Vagina (tissue), 2 donors: ENCODE data around the gene MTHFD1L. TPM values are rescaled to one million over a fixed set of nuclear protein-coding genes. Genes with fewer than 3 reads are reported as not detected.
"Not testable (repeated sequence)": the region's sequence is repeated elsewhere in the genome, so short reads cannot be mapped to it uniquely, and the experiment has no call there.

Source experiments
- DNase-seq, 2 donors: peaks; one replicate each; pipeline ENCODE4 v3.0.0-alpha.2; 2017; ENCODE audit errors: extremely low spot score in 2 of 2
- H3K27ac ChIP-seq: fragments of 200-600 bp; sonication (generic); one replicate; pipeline ENCODE4 v1.5.1; 2019
- H3K27me3 ChIP-seq: fragments of 200-600 bp; sonication (generic); one replicate; pipeline ENCODE4 v1.5.1; 2019
- H3K36me3 ChIP-seq, 2 donors: fragments of 200-600 bp; sonication (generic); one replicate each; pipeline ENCODE4 v1.5.1; 2017 to 2019
- H3K4me1 ChIP-seq: fragments of 200-600 bp; sonication (generic); one replicate; pipeline ENCODE4 v1.5.1; 2019
- H3K4me3 ChIP-seq, 2 donors: fragments of 200-600 bp; sonication (generic); 1 replicate in 1 of 2; 2 replicates in 1 of 2; pipeline ENCODE4 v1.5.1; 2016 to 2019
- H3K9me3 ChIP-seq: fragments of 200-600 bp; sonication (generic); one replicate; pipeline ENCODE4 v1.5.1; 2019
- CTCF ChIP-seq, 3 experiments: fragments of 450-650 bp in 2 of 3; fragments of 200-600 bp in 1 of 3; sonication (generic) in 1 of 3; IDR thresholded peaks; one replicate each; pipeline ENCODE4 v1.5.1; 2017 to 2019; ENCODE audit warnings: antibody characterized with exemption in 3 of 3, mild to moderate bottlenecking in 2 of 3, moderate library complexity in 2 of 3
- POLR2A ChIP-seq, 2 donors: fragments of 450-650 bp; IDR thresholded peaks; one replicate each; pipeline ENCODE4 v1.6.1; 2017; ENCODE audit warnings: antibody characterized with exemption in 2 of 2, mild to moderate bottlenecking in 2 of 2, moderate library complexity in 2 of 2
- POLR2AphosphoS5 ChIP-seq, 2 donors: sonication (generic); formaldehyde crosslinking; IDR thresholded peaks; one replicate each; pipeline ENCODE4 v1.9.0; 2017; ENCODE audit warnings: antibody characterized with exemption in 2 of 2, mild to moderate bottlenecking in 2 of 2, low read depth in 1 of 2; ENCODE audit not compliant: insufficient read depth in 1 of 2
- intact Hi-C: fragments of 100-400 bp; cut with DNase I; formaldehyde crosslinking; loops from one replicate; pipeline ENCODE4 v1.15.1; 2023
- total RNA-seq: library from RNA; depleted of rRNA; stranded (reverse); fragments of >200 nt; gene quantifications from one replicate; pipeline ENCODE4 v1.2.3, GENCODE V29; 2016

MTHFD1L gene
- total RNA-seq, 1 donor from 2014 or later: 2.7 TPM

GRCh38 chr6:151032034-151032433, 166.5 kb downstream of the MTHFD1L start:
- no peaks in the 10 kb centered on the region for H3K27me3 ChIP-seq
- DNase-seq: no peak
- TF ChIP-seq POLR2A (IDR thresholded peaks at IDR 0.05) (no peak), POLR2AphosphoS5 (IDR thresholded peaks at IDR 0.05; ENCODE audit: insufficient read depth in 1 of 2, low read depth in 1 of 2) (no peak), CTCF (IDR thresholded peaks at IDR 0.05) (no peak)
- H3K4me3 ChIP-seq: no peak overlapping the region
- no peaks in the 10 kb centered on the region for H3K9me3 ChIP-seq
- no peak overlapping the region for H3K27ac ChIP-seq
- peaks cover 5% of the 10 kb centered on the region for H3K4me1 ChIP-seq
- intact Hi-C loops: no loop called here
- H3K36me3 ChIP-seq: no peaks in the 10 kb centered on the region

GRCh38 chr6:151034825-151035781, 169.6 kb downstream of the MTHFD1L start:
- intact Hi-C loops: no loop called here
- H3K27me3 ChIP-seq: no peaks in the 10 kb centered on the region
- H3K36me3 ChIP-seq: no peaks in the 10 kb centered on the region
- H3K4me3 ChIP-seq: no peak overlapping the region
- DNase-seq: no peak
- H3K4me1 ChIP-seq: peaks cover 5% of the 10 kb centered on the region
- no peaks in the 10 kb centered on the region for H3K9me3 ChIP-seq
- TF ChIP-seq POLR2A (IDR thresholded peaks at IDR 0.05) (no peak), POLR2AphosphoS5 (IDR thresholded peaks at IDR 0.05; ENCODE audit: insufficient read depth in 1 of 2, low read depth in 1 of 2) (no peak), CTCF (IDR thresholded peaks at IDR 0.05) (no peak)
- peak overlapping the region; percentile 33 for H3K27ac ChIP-seq

GRCh38 chr6:151036211-151036721, 170.8 kb downstream of the MTHFD1L start:
- intact Hi-C loops, H3K36me3 ChIP-seq, DNase-seq, H3K9me3 ChIP-seq, H3K27me3 ChIP-seq, H3K4me3 ChIP-seq: not testable (repeated sequence)
- H3K4me1 ChIP-seq: peaks cover 13% of the 10 kb centered on the region
- peak in 1 of 2 donors; percentile 85 for TF ChIP-seq POLR2AphosphoS5 (IDR thresholded peaks at IDR 0.05; ENCODE audit: insufficient read depth in 1 of 2, low read depth in 1 of 2)
- H3K27ac ChIP-seq: peak overlapping the region; percentile 42

GRCh38 chr6:151036869-151037680, 171.6 kb downstream of the MTHFD1L start:
- H3K27me3 ChIP-seq: no peaks in the 10 kb centered on the region
- H3K4me1 ChIP-seq: peaks cover 20% of the 10 kb centered on the region
- intact Hi-C loops: no loop called here
- H3K27ac ChIP-seq: peak overlapping the region; percentile 42
- H3K36me3 ChIP-seq: no peaks in the 10 kb centered on the region
- H3K9me3 ChIP-seq: no peaks in the 10 kb centered on the region
- TF ChIP-seq CTCF (IDR thresholded peaks at IDR 0.05) (no peak), POLR2AphosphoS5 (IDR thresholded peaks at IDR 0.05; ENCODE audit: insufficient read depth in 1 of 2, low read depth in 1 of 2) (no peak), POLR2A (IDR thresholded peaks at IDR 0.05) (no peak)
- no peak for DNase-seq
- no peak overlapping the region for H3K4me3 ChIP-seq

- Histone ChIP-seq H3K36me3 (no peaks in the 10 kb centered on the region), H3K27ac (no peak overlapping the region), H3K4me3 (no peak overlapping the region), H3K4me1 (peaks cover 20% of the 10 kb centered on the region), H3K27me3 (no peaks in the 10 kb centered on the region), H3K9me3 (no peaks in the 10 kb centered on the region)
- TF ChIP-seq POLR2A (IDR thresholded peaks at IDR 0.05) (no peak), POLR2AphosphoS5 (IDR thresholded peaks at IDR 0.05; ENCODE audit: insufficient read depth in 1 of 2, low read depth in 1 of 2) (no peak), CTCF (IDR thresholded peaks at IDR 0.05) (no peak)
- DNase-seq: no peak
- intact Hi-C loops: no loop called here
These were observed 173.1 kb downstream of the MTHFD1L start for GRCh38 chr6:151038616-151039015.
